WERI-Rb-1 (cell line): Measurements from ENCODE around the gene SLC23A2.

Experiments used
- DNase-seq: peaks from one replicate; pipeline ENCODE4 v3.0.0-alpha.2; 2020
- H3K27ac ChIP-seq: fragments of 250-450 bp; sonication (Bioruptor Pico); 2 replicates; pipeline ENCODE4 v1.5.1; 2020; ENCODE audit warnings: mild to moderate bottlenecking, moderate library complexity
- H3K27me3 ChIP-seq: fragments of 250-450 bp; sonication (Bioruptor Pico); 2 replicates; pipeline ENCODE4 v1.5.1; 2021; ENCODE audit warnings: mild to moderate bottlenecking, low read depth, moderate library complexity; ENCODE audit not compliant: insufficient read depth, severe bottlenecking
- H3K36me3 ChIP-seq: fragments of 250-450 bp; sonication (Bioruptor Pico); 2 replicates; pipeline ENCODE4 v1.5.1; 2020; ENCODE audit warnings: mild to moderate bottlenecking, moderate library complexity
- H3K4me3 ChIP-seq: 2 replicates; pipeline ENCODE4 v1.5.1; 2011; ENCODE audit warnings: low read depth, mild to moderate bottlenecking, control low read depth, low read length
- H3K9me3 ChIP-seq: fragments of 250-450 bp; sonication (Bioruptor Pico); 2 replicates; pipeline ENCODE4 v1.5.1; 2021; ENCODE audit warnings: mild to moderate bottlenecking, moderate library complexity; ENCODE audit not compliant: severe bottlenecking
- TF ChIP-seq, protein P1 (sequence below): IDR thresholded peaks from 2 replicates; pipeline ENCODE4 v1.5.1; 2011; ENCODE audit warnings: low read depth, mild to moderate bottlenecking, control low read depth, inconsistent platforms, low read length

Gene SLC23A2

DNA sequence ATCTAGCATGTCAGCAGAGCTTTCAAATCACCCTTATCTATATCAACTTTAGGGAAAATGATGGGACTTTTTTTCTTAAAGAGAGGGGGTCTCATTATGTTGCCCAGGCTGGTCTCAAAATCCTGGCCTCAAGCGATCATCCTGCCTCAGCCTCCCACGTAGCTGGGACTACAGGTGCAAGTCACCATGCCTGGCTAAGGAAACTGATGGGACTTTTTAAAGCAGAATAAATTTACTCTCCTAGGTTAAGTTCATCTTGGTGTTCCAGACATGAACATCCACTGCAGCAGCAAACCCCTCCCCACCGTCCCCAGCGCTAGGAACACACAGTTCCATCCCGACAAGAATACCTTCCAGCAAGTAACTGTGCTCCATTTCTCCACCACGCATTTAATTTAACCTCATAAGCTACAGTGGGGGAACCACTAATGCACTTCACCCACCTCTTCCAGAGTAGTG is 64.9 kb downstream of the SLC23A2 start:
- TF ChIP-seq, protein P1, sequence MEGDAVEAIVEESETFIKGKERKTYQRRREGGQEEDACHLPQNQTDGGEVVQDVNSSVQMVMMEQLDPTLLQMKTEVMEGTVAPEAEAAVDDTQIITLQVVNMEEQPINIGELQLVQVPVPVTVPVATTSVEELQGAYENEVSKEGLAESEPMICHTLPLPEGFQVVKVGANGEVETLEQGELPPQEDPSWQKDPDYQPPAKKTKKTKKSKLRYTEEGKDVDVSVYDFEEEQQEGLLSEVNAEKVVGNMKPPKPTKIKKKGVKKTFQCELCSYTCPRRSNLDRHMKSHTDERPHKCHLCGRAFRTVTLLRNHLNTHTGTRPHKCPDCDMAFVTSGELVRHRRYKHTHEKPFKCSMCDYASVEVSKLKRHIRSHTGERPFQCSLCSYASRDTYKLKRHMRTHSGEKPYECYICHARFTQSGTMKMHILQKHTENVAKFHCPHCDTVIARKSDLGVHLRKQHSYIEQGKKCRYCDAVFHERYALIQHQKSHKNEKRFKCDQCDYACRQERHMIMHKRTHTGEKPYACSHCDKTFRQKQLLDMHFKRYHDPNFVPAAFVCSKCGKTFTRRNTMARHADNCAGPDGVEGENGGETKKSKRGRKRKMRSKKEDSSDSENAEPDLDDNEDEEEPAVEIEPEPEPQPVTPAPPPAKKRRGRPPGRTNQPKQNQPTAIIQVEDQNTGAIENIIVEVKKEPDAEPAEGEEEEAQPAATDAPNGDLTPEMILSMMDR, result no peak
- H3K9me3 ChIP-seq, result no peaks in the 10 kb centered on the region
- H3K36me3 ChIP-seq, result peaks cover 8% of the 10 kb centered on the region
- no peaks in the 10 kb centered on the region for H3K27me3 ChIP-seq
- H3K27ac ChIP-seq, result no peak overlapping the region
- no peak for DNase-seq
- no peak overlapping the region for H3K4me3 ChIP-seq

- Histone ChIP-seq H3K36me3 (peaks cover 19% of the 10 kb centered on the region), H3K27ac (no peak overlapping the region), H3K27me3 (no peaks in the 10 kb centered on the region), H3K4me3 (no peak overlapping the region), H3K9me3 (no peaks in the 10 kb centered on the region)
- TF ChIP-seq, protein P1, result no peak
- no peak for DNase-seq
These were observed 69.2 kb downstream of the SLC23A2 start for GRCh38 chr20:4932061-4932460.

DNA sequence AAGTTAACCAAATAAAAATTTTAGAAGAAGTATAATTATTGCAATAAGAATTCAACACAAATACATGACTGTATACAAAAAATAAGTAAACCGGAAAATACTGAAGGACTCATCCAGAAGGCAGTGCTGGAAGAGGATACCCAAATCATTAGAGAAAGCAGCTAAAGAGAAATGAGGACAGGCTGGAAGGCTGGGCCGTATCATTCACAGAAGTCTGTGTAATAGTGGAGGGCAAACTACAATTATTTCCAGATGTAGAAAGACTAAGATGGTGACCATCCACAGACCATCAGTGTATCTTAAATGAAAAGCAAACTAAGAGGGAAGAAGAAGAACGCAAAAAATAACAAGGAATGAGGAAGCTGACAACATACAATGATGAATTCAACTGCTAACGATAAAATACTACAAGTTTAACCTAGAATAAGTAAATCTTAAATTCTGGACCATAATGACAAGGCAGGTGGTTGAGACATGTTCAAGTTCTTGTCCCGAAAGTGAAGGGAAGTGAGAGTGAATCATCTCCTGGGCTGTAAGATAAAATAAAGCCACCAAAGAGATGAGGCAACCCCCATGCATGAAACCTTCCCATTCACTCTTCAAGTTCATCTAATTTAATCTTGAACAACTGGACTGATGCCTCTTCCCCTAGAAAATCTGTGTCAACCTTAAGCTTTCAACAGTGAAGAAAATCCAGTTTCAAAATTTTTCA is 71.5 kb downstream of the SLC23A2 start:
- TF ChIP-seq, protein P1, result no peak
- Histone ChIP-seq H3K4me3 (no peak overlapping the region), H3K36me3 (peaks cover 24% of the 10 kb centered on the region), H3K27ac (no peak overlapping the region), H3K27me3 (no peaks in the 10 kb centered on the region), H3K9me3 (no peaks in the 10 kb centered on the region)
- DNase-seq, result no peak

- Histone ChIP-seq H3K27me3 (no peaks in the 10 kb centered on the region), H3K36me3 (peaks cover 19% of the 10 kb centered on the region), H3K27ac (no peak overlapping the region), H3K9me3 (no peaks in the 10 kb centered on the region), H3K4me3 (no peak overlapping the region)
- TF ChIP-seq, protein P1, result no peak
- DNase-seq, result no peak
These were observed 74.7 kb downstream of the SLC23A2 start for GRCh38 chr20:4926531-4927156.

DNA sequence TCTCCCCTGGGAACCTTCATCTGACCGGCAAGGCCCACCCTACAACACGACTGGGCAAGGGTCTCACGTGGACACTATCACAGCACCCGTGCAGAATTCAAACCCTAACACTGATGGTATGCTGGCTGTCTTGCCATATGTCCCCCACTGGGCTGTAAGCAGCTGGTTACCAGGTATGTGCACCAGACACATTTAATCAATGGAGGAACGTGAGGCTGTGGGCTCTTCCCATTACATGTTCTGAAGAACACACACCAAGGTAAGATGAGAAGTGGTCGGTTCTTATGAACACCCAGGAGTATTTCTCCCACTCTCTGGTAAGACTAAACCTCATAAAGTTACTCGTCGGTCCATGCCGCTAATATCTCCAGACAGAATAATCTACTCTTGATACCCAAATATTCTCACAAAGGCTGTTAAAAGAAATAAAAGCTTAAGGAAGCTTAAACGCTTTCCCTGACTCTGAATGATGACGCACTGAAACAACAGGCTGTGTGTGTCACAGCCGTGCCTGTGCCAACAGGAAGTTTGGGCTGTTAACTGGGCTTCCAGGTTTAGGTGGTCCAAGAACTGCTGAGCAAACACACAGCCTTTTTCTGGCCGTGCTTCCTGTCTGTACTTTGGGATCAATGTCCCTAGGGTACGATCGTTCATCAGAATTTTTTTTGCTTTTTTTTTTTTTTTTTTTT is 75.3 kb downstream of the SLC23A2 start:
- Histone ChIP-seq H3K9me3 (no peaks in the 10 kb centered on the region), H3K36me3 (peaks cover 15% of the 10 kb centered on the region), H3K27me3 (no peaks in the 10 kb centered on the region), H3K4me3 (no peak overlapping the region), H3K27ac (no peak overlapping the region)
- DNase-seq, result no peak
- TF ChIP-seq, protein P1, result no peak
